Rectal smooth muscle tissue (tissue), 1 donor: ENCODE measurements around the gene TOMM34.

Experiments
- H3K27ac ChIP-seq: one replicate; pipeline ENCODE4 v1.7.0; 2013; ENCODE audit warnings: low read depth, low read length, inconsistent platforms
- H3K27me3 ChIP-seq: one replicate; pipeline ENCODE4 v1.7.0; 2013; ENCODE audit warnings: low read length; ENCODE audit not compliant: control insufficient read depth, insufficient read depth
- H3K36me3 ChIP-seq: one replicate; pipeline ENCODE4 v1.7.0; 2013; ENCODE audit warnings: low read length; ENCODE audit not compliant: control insufficient read depth, insufficient read depth
- H3K4me1 ChIP-seq: one replicate; pipeline ENCODE4 v1.7.0; 2013; ENCODE audit warnings: low read length; ENCODE audit not compliant: control insufficient read depth, insufficient read depth
- H3K4me3 ChIP-seq: one replicate; pipeline ENCODE4 v1.7.0; 2013; ENCODE audit warnings: low read length
- H3K9ac ChIP-seq: one replicate; pipeline ENCODE4 v1.7.0; 2013; ENCODE audit warnings: low read length

Gene TOMM34

DNA sequence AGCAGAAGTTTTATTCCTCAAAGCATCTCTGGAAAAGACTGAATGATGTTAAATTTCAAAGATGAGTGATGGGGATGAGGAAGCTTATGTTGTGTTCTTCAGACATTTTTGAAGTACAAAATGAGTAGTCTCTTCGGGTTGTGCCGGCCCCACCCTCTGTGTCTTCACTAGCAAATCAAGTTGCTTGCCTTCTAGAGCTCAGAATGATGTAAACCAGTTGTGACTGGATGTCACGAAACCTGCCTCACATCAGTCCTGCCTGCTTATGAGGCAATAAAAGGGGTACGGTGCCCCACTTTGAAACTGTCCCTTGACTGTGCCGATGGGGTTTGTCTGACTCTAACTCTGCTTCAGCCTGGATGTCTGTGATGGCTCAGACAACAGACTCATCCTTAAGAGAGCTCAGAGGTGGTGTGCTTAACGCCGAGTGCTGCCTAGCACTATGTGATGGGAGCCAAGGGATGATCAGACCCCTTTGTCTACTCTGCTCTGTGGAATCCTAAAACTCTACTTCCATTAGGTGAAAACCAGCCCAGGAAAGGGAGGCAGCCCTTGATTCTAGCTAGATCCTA lies 19.0 kb downstream of the TOMM34 start:
- Histone ChIP-seq H3K27ac (no peak overlapping the region), H3K36me3 (peaks cover 22% of the 10 kb centered on the region), H3K27me3 (no peaks in the 10 kb centered on the region), H3K9ac (no peak overlapping the region), H3K4me3 (no peak overlapping the region), H3K4me1 (no peaks in the 10 kb centered on the region)

DNA sequence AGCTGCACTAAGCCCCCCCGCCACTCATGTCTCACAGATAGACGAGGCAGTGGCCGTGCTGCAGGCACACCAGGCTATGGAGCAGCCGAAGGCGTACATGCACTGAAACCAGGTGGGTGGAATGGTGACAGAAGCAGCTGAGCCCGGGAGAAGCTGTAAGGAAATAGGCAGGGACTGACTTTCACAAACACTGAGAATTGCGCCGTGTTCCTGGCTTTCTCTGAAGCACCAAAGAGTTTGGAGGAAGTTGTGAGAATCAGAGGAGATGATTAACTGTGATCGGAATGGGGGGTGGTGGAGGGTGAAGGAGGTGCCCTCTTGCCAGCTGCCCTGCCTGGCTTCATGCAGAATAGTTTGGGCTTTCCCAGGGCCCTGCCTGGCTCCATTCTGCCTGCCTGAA lies 21.6 kb downstream of the TOMM34 start:
- peaks cover 17% of the 10 kb centered on the region for H3K36me3 ChIP-seq
- H3K9ac ChIP-seq: no peak overlapping the region
- H3K27ac ChIP-seq: no peak overlapping the region

DNA sequence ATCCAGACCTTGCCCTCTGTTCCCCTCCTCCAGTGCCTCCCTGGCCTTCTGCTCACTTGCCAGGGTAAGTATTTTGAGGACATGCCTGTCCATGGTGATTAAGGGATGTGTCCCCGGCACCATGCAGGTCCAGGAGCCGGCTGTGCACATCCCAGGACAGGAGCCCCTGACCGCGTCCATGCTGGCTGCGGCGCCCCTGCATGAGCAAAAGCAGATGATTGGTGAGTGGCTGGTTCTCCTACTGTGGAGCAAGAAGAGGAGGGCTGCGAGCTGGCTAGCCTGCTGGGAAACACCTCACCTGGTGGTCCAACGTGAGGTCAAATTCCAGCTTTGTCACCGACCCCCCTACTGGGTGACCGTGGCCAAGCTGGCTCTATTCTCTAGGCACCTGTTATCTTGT lies 23.7 kb downstream of the TOMM34 start:
- H3K4me1 ChIP-seq: no peaks in the 10 kb centered on the region
- H3K27me3 ChIP-seq: no peaks in the 10 kb centered on the region
- no peak overlapping the region for H3K4me3 ChIP-seq
- H3K27ac ChIP-seq: no peak overlapping the region
- no peak overlapping the region for H3K9ac ChIP-seq
- peaks cover 6% of the 10 kb centered on the region for H3K36me3 ChIP-seq

More for the DNA sequence above, 21.6 kb downstream of the TOMM34 start:
- no peaks in the 10 kb centered on the region for H3K27me3 ChIP-seq
- no peaks in the 10 kb centered on the region for H3K4me1 ChIP-seq
- no peak overlapping the region for H3K4me3 ChIP-seq

DNA sequence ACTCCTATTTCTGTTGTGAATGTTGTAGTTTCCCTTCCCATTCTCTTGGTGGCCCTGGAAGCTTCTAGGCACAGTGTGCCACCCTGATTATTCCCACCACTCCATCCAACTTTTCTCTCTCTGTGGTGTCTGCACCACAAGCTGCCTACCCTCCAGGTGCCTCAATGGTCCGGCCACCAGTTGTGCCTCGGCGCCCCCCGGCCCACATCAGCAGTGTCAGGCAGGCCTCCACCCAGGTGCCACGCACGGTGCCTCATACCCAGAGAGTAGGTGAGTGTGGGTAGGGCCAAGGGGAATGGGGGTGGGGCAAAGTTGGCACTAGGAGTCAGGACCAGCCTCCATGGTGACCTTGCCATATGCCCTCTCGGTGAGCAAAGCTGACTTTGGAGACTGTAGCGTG lies 27.3 kb downstream of the TOMM34 start:
- H3K4me3 ChIP-seq: no peak overlapping the region
- no peaks in the 10 kb centered on the region for H3K4me1 ChIP-seq
- no peaks in the 10 kb centered on the region for H3K27me3 ChIP-seq
- peaks cover 2% of the 10 kb centered on the region for H3K36me3 ChIP-seq
- H3K27ac ChIP-seq: no peak overlapping the region
- H3K9ac ChIP-seq: no peak overlapping the region

DNA sequence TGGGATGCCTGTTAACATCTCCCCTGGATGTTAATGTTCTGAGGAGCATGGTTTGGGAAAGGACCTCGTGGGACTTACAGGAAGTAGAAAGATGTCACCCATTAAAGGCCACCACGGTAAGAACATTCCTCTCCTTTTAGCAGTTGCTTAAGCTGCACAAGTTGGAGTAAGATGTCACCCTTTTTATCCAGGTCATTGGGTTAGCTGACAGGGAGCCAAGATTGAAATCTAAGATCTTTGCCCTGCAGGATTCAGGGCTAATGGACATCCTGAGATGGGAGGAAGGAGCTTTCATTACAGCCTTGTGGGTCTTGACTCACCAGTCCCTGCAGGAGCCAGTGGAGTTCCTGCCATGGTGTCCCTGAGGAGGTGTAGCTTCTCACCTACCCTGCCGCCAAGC lies 28.3 kb downstream of the TOMM34 start:
- Histone ChIP-seq H3K27ac (no peak overlapping the region), H3K9ac (no peak overlapping the region), H3K4me3 (no peak overlapping the region), H3K36me3 (peaks cover 2% of the 10 kb centered on the region), H3K4me1 (no peaks in the 10 kb centered on the region), H3K27me3 (no peaks in the 10 kb centered on the region)

DNA sequence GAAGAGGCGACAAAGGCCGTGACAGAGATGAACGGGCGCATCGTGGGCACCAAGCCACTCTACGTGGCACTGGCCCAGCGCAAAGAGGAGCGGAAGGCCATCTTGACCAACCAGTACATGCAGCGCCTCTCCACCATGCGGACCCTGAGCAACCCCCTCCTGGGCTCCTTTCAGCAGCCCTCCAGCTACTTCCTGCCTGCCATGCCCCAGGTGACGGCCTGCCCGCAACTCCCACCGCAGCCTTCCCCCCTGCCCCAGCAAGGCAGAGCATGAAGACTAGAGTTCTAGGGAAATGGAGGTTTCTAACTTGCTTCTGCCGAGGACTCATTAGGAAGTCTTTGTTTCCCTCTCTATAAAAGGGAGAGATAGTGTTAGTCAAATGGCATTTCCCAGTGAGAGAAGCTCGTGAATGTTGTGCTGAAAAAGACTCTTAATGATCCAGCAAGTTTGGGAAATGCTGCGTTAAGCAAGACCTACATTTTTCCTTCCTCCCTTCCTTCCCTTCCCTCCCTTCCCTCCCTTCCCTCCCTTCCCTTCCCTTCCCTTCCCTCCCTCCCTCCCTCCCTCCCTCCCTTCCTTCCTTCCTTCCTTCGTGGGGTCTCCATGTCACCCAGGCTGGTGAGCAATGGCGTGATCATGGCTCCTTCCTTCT lies 29.6 kb downstream of the TOMM34 start:
- H3K27me3 ChIP-seq: no peaks in the 10 kb centered on the region
- H3K36me3 ChIP-seq: peaks cover 2% of the 10 kb centered on the region
- H3K27ac ChIP-seq: no peak overlapping the region
- H3K4me1 ChIP-seq: no peaks in the 10 kb centered on the region
- H3K4me3 ChIP-seq: no peak overlapping the region
- no peak overlapping the region for H3K9ac ChIP-seq

DNA sequence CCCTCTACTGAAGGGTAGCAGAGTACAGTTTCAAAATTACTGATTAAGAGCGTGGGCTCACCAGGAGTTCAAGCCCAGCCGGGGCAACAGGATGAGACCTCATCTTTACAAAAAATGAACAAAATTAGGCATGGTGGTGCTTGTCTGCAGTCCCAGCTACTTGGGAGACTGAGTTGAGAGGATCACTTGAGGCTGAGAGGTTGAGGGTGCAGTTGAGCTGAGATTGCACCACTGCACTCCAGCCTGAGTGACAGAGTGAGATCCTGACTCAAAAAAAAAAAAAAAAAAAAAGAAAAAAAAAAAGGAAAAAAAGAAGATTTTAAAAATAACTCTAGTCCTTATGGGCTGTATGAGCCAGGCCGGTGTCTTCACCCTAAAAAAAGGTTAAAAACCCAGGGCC lies 31.6 kb downstream of the TOMM34 start:
- peaks cover 2% of the 10 kb centered on the region for H3K36me3 ChIP-seq
- H3K27ac ChIP-seq: no peak overlapping the region
- no peaks in the 10 kb centered on the region for H3K27me3 ChIP-seq
- no peak overlapping the region for H3K9ac ChIP-seq
- no peak overlapping the region for H3K4me3 ChIP-seq
- H3K4me1 ChIP-seq: no peaks in the 10 kb centered on the region

DNA sequence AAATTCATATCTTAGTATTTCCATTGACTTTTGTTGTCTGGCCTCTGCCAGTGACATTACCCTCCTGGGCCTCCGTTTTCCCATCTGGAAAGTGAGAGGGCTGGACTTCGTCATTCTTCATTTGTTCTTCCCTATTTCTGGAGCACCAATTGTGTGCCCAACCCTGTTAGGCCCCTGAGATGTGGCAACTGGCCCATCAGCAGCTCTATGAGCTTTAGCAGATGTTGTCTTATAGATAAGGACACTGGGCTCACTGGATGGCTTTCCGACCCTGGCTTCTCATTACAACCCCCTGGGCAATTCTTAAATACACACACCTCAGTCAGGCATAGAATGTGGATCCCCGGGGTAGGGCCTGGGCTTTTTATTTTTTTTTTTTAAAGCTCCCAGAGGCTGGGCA lies 35.7 kb downstream of the TOMM34 start:
- H3K4me3 ChIP-seq: no peak overlapping the region
- no peaks in the 10 kb centered on the region for H3K36me3 ChIP-seq
- H3K27ac ChIP-seq: no peak overlapping the region
- no peaks in the 10 kb centered on the region for H3K27me3 ChIP-seq
- H3K4me1 ChIP-seq: no peaks in the 10 kb centered on the region
- H3K9ac ChIP-seq: no peak overlapping the region

DNA sequence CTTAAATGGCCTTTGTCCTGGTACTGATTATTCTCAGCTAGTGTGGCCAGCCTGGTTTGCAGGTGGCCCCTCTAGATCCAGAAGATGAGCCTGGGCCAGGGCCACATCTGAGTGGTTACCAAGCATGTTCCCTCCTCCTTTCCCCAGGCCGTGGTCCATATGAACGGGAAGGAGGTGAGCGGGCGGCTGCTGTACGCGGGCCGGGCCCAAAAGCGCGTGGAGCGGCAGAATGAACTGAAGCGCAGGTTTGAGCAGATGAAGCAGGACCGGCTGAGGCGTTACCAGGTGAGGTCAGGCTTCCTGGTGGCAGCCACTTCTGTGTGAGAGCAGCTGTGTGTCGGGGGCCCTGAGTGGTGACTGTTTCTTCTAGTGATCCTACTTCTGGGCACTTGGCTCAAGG lies 38.8 kb downstream of the TOMM34 start:
- Histone ChIP-seq H3K4me3 (no peak overlapping the region), H3K9ac (no peak overlapping the region), H3K36me3 (no peaks in the 10 kb centered on the region), H3K4me1 (no peaks in the 10 kb centered on the region), H3K27ac (no peak overlapping the region), H3K27me3 (no peaks in the 10 kb centered on the region)

DNA sequence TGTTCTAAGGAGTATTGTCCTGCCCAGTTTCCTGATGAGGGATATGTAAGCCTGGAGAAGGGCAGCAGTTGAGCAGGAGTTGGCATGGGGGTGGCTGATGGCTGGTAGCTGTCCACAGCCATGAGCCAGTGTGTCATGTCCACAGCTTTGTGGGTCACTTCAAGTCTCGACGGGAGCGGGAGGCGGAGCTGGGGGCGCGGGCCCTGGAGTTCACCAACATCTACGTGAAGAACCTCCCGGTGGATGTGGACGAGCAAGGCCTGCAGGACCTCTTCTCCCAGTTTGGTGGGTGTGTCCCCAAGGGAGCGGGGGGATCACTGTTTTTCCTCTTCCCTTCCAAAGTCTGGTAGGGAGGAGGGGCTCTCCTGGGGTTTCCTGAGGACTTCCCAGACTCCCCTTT lies 41.4 kb downstream of the TOMM34 start:
- no peak overlapping the region for H3K27ac ChIP-seq
- no peaks in the 10 kb centered on the region for H3K4me1 ChIP-seq
- no peaks in the 10 kb centered on the region for H3K36me3 ChIP-seq
- H3K4me3 ChIP-seq: no peak overlapping the region
- no peaks in the 10 kb centered on the region for H3K27me3 ChIP-seq
- H3K9ac ChIP-seq: no peak overlapping the region

DNA sequence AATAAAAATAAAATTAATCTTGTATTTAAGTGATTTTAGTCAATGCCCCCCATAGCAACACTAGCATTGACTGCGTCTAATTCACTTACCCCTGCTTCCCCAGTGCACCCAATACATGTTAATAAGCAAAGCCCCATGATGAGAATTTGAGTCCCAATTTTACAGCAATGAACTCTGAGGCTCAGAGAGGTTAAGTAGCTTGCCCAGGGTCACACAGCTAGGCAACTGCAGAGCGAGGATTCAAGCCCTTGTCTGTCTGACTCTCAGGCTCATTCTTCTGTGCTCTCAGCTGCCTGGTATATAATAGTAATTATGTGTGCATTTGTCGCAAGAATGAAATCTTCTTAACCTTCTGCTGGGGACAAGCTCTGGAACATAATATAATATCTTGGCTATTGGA lies 41.9 kb downstream of the TOMM34 start:
- Histone ChIP-seq H3K4me3 (no peak overlapping the region), H3K4me1 (no peaks in the 10 kb centered on the region), H3K27me3 (no peaks in the 10 kb centered on the region), H3K9ac (no peak overlapping the region), H3K36me3 (no peaks in the 10 kb centered on the region), H3K27ac (no peak overlapping the region)

DNA sequence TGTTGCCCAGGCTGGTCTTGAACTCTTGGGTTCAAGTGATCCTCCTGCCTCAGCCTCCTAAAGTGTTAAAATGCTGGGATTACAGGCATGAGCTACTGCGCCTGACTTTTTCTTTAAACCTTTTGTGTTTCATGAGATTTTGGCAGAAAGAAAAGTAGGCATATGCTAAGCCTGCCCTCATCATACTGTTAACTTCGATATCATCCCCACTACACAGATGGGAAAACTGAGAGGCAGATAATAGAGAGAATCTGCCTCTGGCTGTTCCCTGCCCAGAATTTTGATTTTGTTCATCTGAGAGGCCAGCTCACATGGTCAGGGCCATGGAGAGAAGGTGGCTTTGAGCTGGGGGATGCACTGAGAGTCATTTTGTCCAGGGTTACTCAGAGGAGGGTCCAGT lies 42.8 kb downstream of the TOMM34 start:
- Histone ChIP-seq H3K4me3 (no peak overlapping the region), H3K4me1 (no peaks in the 10 kb centered on the region), H3K36me3 (no peaks in the 10 kb centered on the region), H3K27ac (no peak overlapping the region), H3K9ac (no peak overlapping the region), H3K27me3 (no peaks in the 10 kb centered on the region)

DNA sequence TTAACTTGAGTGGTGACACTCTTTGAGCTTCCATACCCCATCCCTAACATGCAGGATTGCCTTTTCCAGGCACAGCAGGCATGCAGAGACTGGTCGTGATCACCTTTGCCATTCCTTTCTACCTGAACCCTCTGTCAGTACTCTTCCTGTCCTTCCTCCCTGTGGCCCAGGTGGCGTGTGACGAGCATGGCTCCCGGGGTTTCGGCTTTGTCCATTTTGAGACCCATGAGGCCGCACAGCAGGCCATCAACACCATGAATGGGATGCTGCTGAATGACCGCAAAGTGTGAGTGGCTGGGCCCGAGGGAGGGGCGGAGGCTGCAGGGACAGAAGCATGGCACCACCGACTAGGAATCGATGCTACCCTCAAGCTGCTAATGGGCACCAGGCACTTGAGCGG lies 43.6 kb downstream of the TOMM34 start:
- Histone ChIP-seq H3K4me1 (no peaks in the 10 kb centered on the region), H3K9ac (no peak overlapping the region), H3K4me3 (no peak overlapping the region), H3K27ac (no peak overlapping the region), H3K36me3 (no peaks in the 10 kb centered on the region), H3K27me3 (no peaks in the 10 kb centered on the region)
